IPS-18a (cell line): Measurements from ENCODE around the gene LGALS12.

Experiments
- H3K27ac ChIP-seq: one replicate; pipeline ENCODE4 v1.5.1; 2013; ENCODE audit warnings: low read length
- H3K27me3 ChIP-seq: one replicate; pipeline ENCODE4 v1.6.1; 2013; ENCODE audit warnings: mild to moderate bottlenecking, low read length; ENCODE audit not compliant: control insufficient read depth, insufficient read depth
- H3K36me3 ChIP-seq: one replicate; pipeline ENCODE4 v1.6.1; 2013; ENCODE audit warnings: low read depth, low read length; ENCODE audit not compliant: control insufficient read depth
- H3K4me1 ChIP-seq: one replicate; pipeline ENCODE4 v1.6.1; 2013; ENCODE audit warnings: low read depth, low read length; ENCODE audit not compliant: control insufficient read depth
- H3K4me3 ChIP-seq: one replicate; pipeline ENCODE4 v1.5.1; 2013; ENCODE audit warnings: low read length
- H3K9ac ChIP-seq: one replicate; pipeline ENCODE4 v1.6.1; 2013; ENCODE audit warnings: mild to moderate bottlenecking, low read length, moderate library complexity
- H3K9me3 ChIP-seq: one replicate; pipeline ENCODE4 v1.6.1; 2013; ENCODE audit warnings: low read depth, low read length; ENCODE audit not compliant: control insufficient read depth

The LGALS12 gene

DNA sequence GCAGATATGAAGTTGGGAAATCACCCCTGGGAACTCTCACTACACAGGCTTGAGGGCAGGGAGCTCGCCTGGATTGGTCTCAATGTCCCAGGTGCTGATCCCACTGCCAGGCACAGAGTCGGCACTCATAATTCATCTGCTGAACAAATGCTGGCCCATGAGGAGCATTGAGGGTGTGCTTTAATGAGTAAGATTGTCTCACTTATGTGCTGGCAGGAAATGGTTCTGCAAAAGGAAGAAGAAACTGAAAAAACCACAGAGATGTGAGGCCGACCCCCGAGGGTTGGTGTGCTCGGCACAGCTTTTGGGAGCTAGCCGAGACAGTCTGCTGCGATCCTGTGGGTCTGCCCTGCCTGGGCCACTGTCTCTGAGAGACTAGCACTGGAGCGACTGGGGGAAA lies 47.9 kb downstream of the LGALS12 start:
- H3K27me3 ChIP-seq = no peaks in the 10 kb centered on the region
- no peaks in the 10 kb centered on the region for H3K9me3 ChIP-seq
- no peak overlapping the region for H3K4me3 ChIP-seq
- no peak overlapping the region for H3K9ac ChIP-seq
- no peak overlapping the region for H3K27ac ChIP-seq
- H3K36me3 ChIP-seq = no peaks in the 10 kb centered on the region
- no peaks in the 10 kb centered on the region for H3K4me1 ChIP-seq

DNA sequence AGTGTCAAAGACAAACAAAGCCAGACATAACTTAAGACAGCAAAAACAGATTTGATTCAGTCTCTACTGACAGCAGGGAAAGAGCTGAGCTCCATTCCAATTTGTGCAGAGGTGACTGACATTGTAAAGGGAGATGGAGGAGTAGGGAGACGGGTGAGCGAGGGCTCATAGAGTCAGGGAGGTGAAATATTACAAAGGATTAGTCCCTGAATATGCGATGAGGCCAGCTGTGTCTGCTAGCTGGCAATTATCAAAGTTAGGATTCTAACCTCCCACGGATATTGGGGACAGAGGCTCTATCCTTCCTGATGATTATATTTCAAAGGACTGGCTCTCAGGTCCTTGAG lies 49.0 kb downstream of the LGALS12 start:
- no peak overlapping the region for H3K9ac ChIP-seq
- H3K36me3 ChIP-seq = no peaks in the 10 kb centered on the region
- H3K4me1 ChIP-seq = no peaks in the 10 kb centered on the region
- H3K9me3 ChIP-seq = no peaks in the 10 kb centered on the region
- H3K4me3 ChIP-seq = no peak overlapping the region
- H3K27me3 ChIP-seq = no peaks in the 10 kb centered on the region
- H3K27ac ChIP-seq = no peak overlapping the region

DNA sequence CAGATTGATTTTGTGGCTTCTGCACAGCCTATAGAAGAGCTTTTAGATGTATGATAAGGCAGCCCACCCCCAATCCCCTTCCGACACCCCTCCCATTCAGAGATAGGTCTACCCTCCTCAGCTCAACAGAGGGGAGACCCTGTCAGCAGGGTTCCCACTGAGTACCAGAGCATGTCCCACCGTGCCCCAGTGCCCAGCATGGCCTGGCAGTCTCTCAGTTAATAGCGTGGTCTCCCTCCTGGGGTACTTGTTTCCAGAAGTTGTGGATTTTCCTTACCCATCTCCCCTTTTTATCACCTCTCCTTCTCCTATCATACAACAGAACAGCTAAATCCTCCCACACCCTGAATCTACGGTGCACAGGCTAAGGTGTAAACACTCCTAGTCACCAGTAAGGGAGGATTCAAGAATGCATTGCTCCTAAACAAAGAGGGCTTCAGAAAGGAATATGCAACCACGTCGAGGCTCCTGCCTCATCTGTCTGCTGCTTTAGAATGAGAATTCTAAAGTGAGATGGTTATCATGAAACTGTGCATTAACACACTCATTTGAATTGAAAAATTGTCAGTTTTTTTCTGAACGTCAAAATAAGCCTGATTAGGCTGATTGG lies 50.6 kb downstream of the LGALS12 start:
- H3K27ac ChIP-seq = no peak overlapping the region
- no peaks in the 10 kb centered on the region for H3K9me3 ChIP-seq
- H3K9ac ChIP-seq = no peak overlapping the region
- H3K27me3 ChIP-seq = no peaks in the 10 kb centered on the region
- H3K4me1 ChIP-seq = no peaks in the 10 kb centered on the region
- no peak overlapping the region for H3K4me3 ChIP-seq
- H3K36me3 ChIP-seq = no peaks in the 10 kb centered on the region

DNA sequence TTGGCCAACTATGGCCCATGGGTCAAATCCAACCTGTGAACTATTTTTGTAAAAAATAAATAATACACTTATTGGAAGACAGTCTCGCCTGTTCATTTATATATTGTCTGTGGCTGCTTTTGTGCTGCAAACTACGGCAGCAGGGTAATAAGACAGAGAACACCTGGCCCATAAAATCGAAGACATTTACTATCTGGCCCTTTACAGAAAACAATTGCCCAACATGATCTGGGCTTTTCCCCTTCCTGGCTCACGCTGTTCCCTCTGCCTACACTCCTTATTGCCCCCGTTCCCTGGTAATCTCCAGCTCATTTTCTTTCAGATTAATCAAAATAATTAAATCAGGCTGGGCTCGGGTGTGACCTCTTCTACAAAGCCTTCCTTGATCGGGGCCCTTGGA lies 51.7 kb downstream of the LGALS12 start:
- no peaks in the 10 kb centered on the region for H3K9me3 ChIP-seq
- no peak overlapping the region for H3K27ac ChIP-seq
- no peak overlapping the region for H3K9ac ChIP-seq
- H3K4me3 ChIP-seq = no peak overlapping the region
- H3K36me3 ChIP-seq = no peaks in the 10 kb centered on the region
- no peaks in the 10 kb centered on the region for H3K27me3 ChIP-seq
- no peaks in the 10 kb centered on the region for H3K4me1 ChIP-seq

DNA sequence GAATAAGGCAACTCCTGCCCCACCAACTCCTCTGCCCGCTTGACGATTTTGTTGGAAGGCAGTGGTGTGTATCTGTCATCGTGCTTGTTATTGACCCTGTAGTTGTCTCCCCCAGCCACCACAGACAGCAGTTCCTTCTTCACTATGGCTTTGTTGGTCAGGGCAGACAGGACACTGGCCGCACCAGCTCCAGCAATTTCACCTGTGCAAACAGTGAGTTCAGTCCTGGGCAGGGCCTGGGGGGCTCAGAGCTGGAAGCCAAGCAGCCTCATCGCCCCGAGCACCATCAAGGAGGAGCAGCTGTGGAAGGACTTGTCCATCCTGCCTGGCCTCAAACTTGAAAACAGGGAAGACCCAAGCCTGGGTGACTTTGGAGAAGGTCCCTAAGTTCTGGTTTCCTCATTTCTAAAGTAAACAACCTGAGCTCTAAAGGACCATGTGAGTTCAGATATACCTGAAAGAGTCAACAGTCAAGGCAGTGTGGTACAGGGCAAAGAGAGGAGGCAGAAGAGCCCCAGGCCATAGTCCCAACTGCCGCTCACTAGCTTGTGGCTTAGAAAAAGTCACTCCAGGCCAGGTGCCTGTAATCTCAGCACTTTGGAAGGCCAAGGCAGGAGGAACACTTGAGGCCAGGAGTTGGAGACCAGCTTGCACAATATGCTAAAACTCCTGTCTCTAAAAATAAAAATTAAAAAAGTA lies 52.7 kb downstream of the LGALS12 start:
- H3K9ac ChIP-seq = no peak overlapping the region
- H3K36me3 ChIP-seq = no peaks in the 10 kb centered on the region
- no peak overlapping the region for H3K27ac ChIP-seq
- no peaks in the 10 kb centered on the region for H3K27me3 ChIP-seq
- H3K4me3 ChIP-seq = no peak overlapping the region
- H3K4me1 ChIP-seq = no peaks in the 10 kb centered on the region
- H3K9me3 ChIP-seq = no peaks in the 10 kb centered on the region

DNA sequence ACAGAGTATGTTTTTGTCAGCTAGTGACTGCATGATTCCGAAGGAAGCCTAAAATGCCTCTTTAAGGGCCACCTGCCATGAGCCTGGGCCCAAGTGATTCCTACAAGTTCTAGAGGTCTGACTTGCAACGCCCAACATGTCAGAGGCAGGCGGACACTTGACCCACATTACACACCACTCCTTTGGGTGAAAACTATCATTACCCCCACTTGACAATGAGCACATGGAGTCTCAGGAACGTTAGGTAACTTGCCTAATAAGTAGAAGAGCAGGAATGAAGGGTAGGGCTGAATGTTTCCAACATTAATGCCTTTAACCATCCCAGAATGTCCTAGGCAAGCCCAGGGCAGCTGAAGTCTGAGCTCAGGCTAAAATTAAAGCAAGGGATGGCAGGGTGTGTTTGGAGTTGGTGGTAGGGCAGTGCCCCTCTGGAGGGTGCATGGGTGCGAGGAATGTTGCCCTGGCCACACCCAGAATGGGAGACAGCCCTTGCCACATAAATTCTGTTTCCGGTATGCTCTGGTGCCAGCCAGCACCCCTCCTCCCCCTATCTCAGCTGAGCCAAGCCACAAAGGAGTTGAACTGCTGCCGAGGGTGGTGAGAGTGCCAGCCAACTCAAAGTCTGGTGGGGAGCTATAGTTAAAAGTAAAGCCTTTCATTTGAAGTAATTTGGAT lies 54.8 kb downstream of the LGALS12 start:
- no peaks in the 10 kb centered on the region for H3K36me3 ChIP-seq
- no peak overlapping the region for H3K9ac ChIP-seq
- no peak overlapping the region for H3K4me3 ChIP-seq
- no peak overlapping the region for H3K27ac ChIP-seq
- H3K27me3 ChIP-seq = no peaks in the 10 kb centered on the region
- no peaks in the 10 kb centered on the region for H3K9me3 ChIP-seq
- H3K4me1 ChIP-seq = peaks cover under 1% of the 10 kb centered on the region

DNA sequence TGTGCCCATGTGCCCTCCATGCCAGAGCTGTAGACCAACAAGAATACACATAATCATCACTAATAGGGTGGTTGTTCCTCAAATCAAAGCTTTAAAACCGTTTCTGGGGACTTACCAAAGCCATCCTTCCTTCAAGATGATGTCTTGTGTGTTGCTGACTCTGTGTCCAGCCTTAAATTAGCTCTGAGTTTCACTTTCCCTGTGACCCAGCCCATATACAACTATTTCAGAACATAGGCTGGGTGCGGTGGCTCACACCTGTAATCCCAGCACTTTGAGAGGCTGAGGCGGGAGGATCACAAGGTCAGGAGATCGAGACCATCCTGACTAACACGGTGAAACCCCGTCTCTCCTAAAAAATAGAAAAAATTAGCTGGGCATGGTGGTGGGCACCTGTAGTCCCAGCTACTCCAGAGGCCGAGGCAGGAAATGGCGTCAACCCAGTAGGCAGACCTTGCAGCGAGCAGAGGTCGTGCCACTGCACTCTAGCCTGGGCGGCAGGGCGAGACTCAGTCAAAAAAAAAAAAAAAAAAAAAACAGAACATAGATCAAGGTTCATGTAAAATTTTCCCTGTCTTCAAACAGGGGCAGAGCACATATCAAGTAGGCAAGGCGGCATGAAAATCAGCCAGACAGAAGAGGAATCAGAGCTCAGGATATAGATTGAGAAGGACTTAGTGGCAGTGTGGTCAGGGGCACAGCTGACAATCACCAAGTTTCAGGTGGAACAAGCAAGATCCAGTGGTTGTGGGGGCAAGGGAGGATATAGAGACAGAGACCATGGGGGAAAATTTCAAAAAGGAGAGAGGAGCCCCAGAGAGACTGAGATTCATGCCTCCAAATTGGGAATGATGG lies 57.5 kb downstream of the LGALS12 start, which contains the start of gene PLAAT2:
TSS of gene PLAAT2 (minus strand) at position 179 of the 855 bp plus-strand sequence. CDS start at position 124, 55 bp downstream.
- no peak within 1 kb of the TSS for H3K9ac ChIP-seq

DNA sequence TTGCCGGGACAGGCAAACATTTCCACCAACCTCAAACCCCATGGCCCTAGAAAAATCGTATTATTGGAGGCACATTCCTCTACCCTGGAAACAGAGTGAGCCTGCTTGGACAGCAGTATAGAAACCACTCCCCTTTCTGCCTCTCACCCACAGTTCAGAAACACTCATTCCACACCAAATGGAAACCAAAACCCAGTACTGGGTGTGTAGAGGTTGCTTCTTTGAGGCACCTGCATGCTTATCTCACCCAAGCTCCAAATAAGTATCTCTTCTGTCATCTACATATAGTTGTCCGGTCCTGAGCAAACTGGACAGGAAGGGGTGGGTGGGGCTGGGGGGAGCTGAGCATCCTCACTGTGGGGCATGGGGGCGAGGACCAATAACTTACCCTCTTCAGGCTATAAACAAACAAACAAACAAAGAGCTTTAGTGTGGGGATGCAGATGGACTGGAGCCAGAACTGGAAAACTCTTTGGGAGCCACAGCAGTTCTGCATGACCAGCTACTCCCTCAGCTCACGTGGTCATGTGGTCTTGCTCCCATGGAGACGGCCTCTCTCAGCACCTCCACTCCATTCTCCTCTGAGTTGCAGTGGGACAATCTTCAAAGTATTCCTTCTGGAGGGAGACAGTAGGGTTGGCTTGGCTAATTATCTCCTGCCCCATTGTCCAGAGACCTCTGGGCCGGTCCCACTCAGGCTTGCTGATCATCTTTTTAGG lies 58.3 kb downstream of the LGALS12 start:
- Histone ChIP-seq H3K27me3 (no peaks in the 10 kb centered on the region), H3K9ac (no peak overlapping the region), H3K4me1 (peaks cover 14% of the 10 kb centered on the region), H3K4me3 (no peak overlapping the region), H3K9me3 (no peaks in the 10 kb centered on the region), H3K27ac (no peak overlapping the region), H3K36me3 (no peaks in the 10 kb centered on the region)

More for the DNA sequence above, 57.5 kb downstream of the LGALS12 start, which contains the start of gene PLAAT2:
- Histone ChIP-seq H3K27ac (no peak within 1 kb of the TSS), H3K27me3 (no peaks in the 10 kb centered on the region), H3K4me1 (peaks cover 14% of the 10 kb centered on the region), H3K9me3 (no peaks in the 10 kb centered on the region), H3K4me3 (no peak within 1 kb of the TSS), H3K36me3 (no peaks in the 10 kb centered on the region)

DNA sequence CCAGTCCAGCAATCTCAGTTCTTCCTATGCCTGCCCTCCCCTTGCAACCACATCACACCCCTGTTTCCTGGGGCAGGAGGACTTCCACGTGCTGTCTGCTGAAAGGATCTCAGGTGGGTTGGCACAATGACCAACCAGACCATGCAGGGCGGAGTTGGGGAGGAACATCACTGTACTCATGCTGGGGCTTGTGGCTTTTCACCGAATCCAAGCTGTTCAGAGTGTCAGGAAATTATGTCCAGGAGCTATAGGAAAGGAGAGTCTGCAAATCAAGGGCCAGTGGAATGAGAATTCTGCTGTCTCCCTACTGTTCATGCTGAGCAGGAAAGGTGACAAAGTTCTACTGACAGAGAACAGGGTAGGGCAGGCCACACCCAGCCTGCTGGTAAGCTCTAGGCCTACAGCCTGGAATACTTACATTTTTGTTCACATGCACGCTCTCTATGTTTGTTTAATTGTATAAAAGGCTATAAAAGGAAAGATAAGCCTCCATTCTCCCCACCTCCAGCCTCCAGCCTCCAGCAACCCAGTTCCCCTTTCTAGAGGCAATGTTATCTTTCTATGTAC lies 59.0 kb downstream of the LGALS12 start:
- Histone ChIP-seq H3K36me3 (no peaks in the 10 kb centered on the region), H3K27me3 (no peaks in the 10 kb centered on the region), H3K27ac (no peak overlapping the region), H3K4me1 (peaks cover 14% of the 10 kb centered on the region), H3K9ac (no peak overlapping the region), H3K9me3 (no peaks in the 10 kb centered on the region), H3K4me3 (no peak overlapping the region)
